HEK293T (cell line): ENCODE results near the gene TSSK3.

Experiments used
- ARNT ChIP-seq: fragments of 450-650 bp; IDR thresholded peaks from 2 replicates; pipeline ENCODE4 v1.6.1; 2017; ENCODE audit warnings: mild to moderate bottlenecking
- BHLHE40 ChIP-seq: fragments of 450-650 bp; IDR thresholded peaks from 2 replicates; pipeline ENCODE4 v1.6.1; 2016; ENCODE audit warnings: mild to moderate bottlenecking, moderate library complexity, borderline replicate concordance
- ELF4 ChIP-seq: fragments of 450-650 bp; IDR thresholded peaks from 2 replicates; pipeline ENCODE4 v1.6.1; 2017; ENCODE audit warnings: antibody characterized with exemption
- FOXA1 ChIP-seq: fragments of 450-650 bp; IDR thresholded peaks from 2 replicates; pipeline ENCODE4 v1.6.1; 2016; ENCODE audit warnings: mild to moderate bottlenecking
- FOXM1 ChIP-seq: fragments of 450-650 bp; IDR thresholded peaks from 2 replicates; pipeline ENCODE4 v1.6.1; 2017; ENCODE audit warnings: mild to moderate bottlenecking, borderline replicate concordance
- HDGF ChIP-seq: fragments of 450-650 bp; IDR thresholded peaks from 2 replicates; pipeline ENCODE4 v1.6.1; 2017; ENCODE audit warnings: antibody characterized with exemption, borderline replicate concordance
- L3MBTL2 ChIP-seq: fragments of 450-650 bp; conservative IDR thresholded peaks from 2 replicates; pipeline ENCODE4 v1.6.1; 2016; ENCODE audit warnings: mild to moderate bottlenecking
- NFRKB ChIP-seq: fragments of 450-650 bp; IDR thresholded peaks from 2 replicates; pipeline ENCODE4 v1.6.1; 2016; ENCODE audit warnings: mild to moderate bottlenecking, moderate library complexity
- SP1 ChIP-seq: fragments of 450-650 bp; IDR thresholded peaks from 2 replicates; pipeline ENCODE4 v1.6.1; 2017
- TARDBP ChIP-seq: fragments of 450-650 bp; IDR thresholded peaks from 2 replicates; pipeline ENCODE4 v1.6.1; 2016

DNA sequence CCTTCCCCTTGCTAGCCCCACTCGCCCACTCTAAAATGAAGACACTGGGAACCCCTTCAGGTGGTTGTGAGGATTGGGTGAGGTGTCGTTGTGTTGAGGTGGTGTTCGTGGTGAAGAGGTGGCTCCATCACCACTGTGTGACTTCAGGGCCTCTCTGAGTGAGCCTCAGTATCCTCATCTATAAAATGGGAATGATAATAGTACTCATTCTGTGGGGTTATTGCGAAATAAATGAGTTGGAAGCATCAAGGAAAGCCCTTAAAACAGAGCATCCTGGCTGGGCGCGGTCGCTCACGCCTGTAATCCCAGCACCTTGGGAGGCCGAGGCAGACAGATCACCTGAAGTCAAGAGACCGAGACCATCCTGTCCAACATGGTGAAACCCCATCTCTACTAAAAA, 19.6 kb upstream of the TSSK3 start:
- TF ChIP-seq SP1: no peak
- no peak for TF ChIP-seq FOXM1
- no peak for TF ChIP-seq L3MBTL2
- TF ChIP-seq BHLHE40: no peak
- no peak for TF ChIP-seq HDGF
- no peak for TF ChIP-seq FOXA1
- TF ChIP-seq ELF4: no peak
- no peak for TF ChIP-seq ARNT
- TF ChIP-seq NFRKB: no peak
- no peak for TF ChIP-seq TARDBP
